Left lung (tissue), 10 donors: ENCODE data around the gene PSMA5. TPM values are rescaled to one million over a fixed set of nuclear protein-coding genes. Genes with fewer than 3 reads are reported as not detected.
"Not testable (repeated sequence)": the region's sequence is repeated elsewhere in the genome, so short reads cannot be mapped to it uniquely, and the experiment has no call there.

ENCODE experiments used
- ATAC-seq: fragments of 200-7000 bp; cut with Tn5 transposase; one replicate; pipeline ENCODE4 v1.9.1; 2020; ENCODE audit warnings: moderate library complexity
- DNase-seq, 4 donors: peaks; one replicate each; pipeline ENCODE4 v3.0.0-alpha.2; 2013 to 2020
- H3K27ac ChIP-seq, 2 donors: fragments of 200-600 bp; sonication (generic) in 1 of 2; one replicate each; pipeline versions ENCODE4 v1.5.0 to v1.8.0; 2020 to 2021
- H3K27me3 ChIP-seq, 2 donors: fragments of 200-600 bp; sonication (generic) in 1 of 2; one replicate each; pipeline versions ENCODE4 v1.5.0 to v1.8.0; 2020 to 2021
- H3K36me3 ChIP-seq, 2 donors: fragments of 200-600 bp; sonication (generic) in 1 of 2; one replicate each; pipeline versions ENCODE4 v1.5.0 to v1.8.0; 2020 to 2021
- H3K4me1 ChIP-seq, 2 donors: fragments of 200-600 bp; one replicate each; pipeline ENCODE4 v1.8.0; 2021
- H3K4me3 ChIP-seq, 2 donors: fragments of 200-600 bp; sonication (generic) in 1 of 2; one replicate each; pipeline versions ENCODE4 v1.5.0 to v1.8.0; 2020 to 2021; ENCODE audit warnings: mild to moderate bottlenecking in 1 of 2
- H3K9me3 ChIP-seq, 2 donors: fragments of 200-600 bp; sonication (generic) in 1 of 2; one replicate each; pipeline versions ENCODE4 v1.5.0 to v1.8.0; 2020 to 2021
- CTCF ChIP-seq, 2 donors: fragments of 200-600 bp; sonication (generic) in 1 of 2; IDR thresholded peaks; one replicate each; pipeline versions ENCODE4 v1.5.0 to v1.8.0; 2021; ENCODE audit warnings: antibody characterized with exemption in 2 of 2
- intact Hi-C, 2 donors: fragments of 100-400 bp; cut with DNase I; formaldehyde crosslinking; loops; one replicate each; pipeline versions ENCODE4 v1.11.2 to v1.14.2; 2022
- polyA plus RNA-seq, 6 donors: library from polyadenylated mRNA; unstranded; fragments of 120-200 nt; gene quantifications; one replicate each; pipeline ENCODE4 v1.2.1, GENCODE V29; 2013; ENCODE audit not compliant: insufficient read length in 6 of 6
- total RNA-seq, 2 donors: library from RNA; stranded (reverse); fragmentation: NEBNext Ultra II Directional; extraction: Animal tissue kit (Norgen Biotek cat#: 25700); gene quantifications; one replicate each; pipeline ENCODE4 v1.2.1, GENCODE V29; 2021
- donor health status: DM: no; HTN: yes; CAD: no.
- donor health status: DM: no; HTN: no; CAD: no.

Gene PSMA5
- total and polyA plus RNA-seq, 8 donors: 62.2 to 94.7 (median 88.3) TPM

GRCh38 chr1:109383087-109383779 is 43.0 kb downstream of the PSMA5 start:
- TF ChIP-seq CTCF (IDR thresholded peaks at IDR 0.05): no peak
- peak overlapping the region in 1 of 2 donors; percentile 28 for H3K27ac ChIP-seq
- DNase-seq: no peak
- no peak overlapping the region for H3K4me3 ChIP-seq
- intact Hi-C loops: no loop called here
- H3K27me3 ChIP-seq: no peaks in the 10 kb centered on the region
- H3K36me3 ChIP-seq: no peaks in the 10 kb centered on the region
- no peaks in the 10 kb centered on the region for H3K9me3 ChIP-seq
- H3K4me1 ChIP-seq: peaks cover 12 to 63% of the 10 kb centered on the region in 2 donors
- peak; percentile 84 for ATAC-seq

- DNase-seq (no peak), ATAC-seq (no peak)
- no peak for TF ChIP-seq CTCF (IDR thresholded peaks at IDR 0.05)
- intact Hi-C loops: no loop called here
- peaks cover 12 to 52% of the 10 kb centered on the region in 2 donors for H3K4me1 ChIP-seq
- H3K4me3 ChIP-seq: no peak overlapping the region
- no peaks in the 10 kb centered on the region for H3K9me3 ChIP-seq
- no peaks in the 10 kb centered on the region for H3K27me3 ChIP-seq
- H3K36me3 ChIP-seq: no peaks in the 10 kb centered on the region
- H3K27ac ChIP-seq: no peak overlapping the region
Measured at GRCh38 chr1:109381573-109381972, 44.7 kb downstream of the PSMA5 start.

- no peak for ATAC-seq
- Histone ChIP-seq H3K9me3 (no peaks in the 10 kb centered on the region), H3K4me1 (peaks cover 7 to 36% of the 10 kb centered on the region in 2 donors), H3K27ac (no peak overlapping the region), H3K4me3 (no peak overlapping the region), H3K36me3 (no peaks in the 10 kb centered on the region), H3K27me3 (no peaks in the 10 kb centered on the region)
- intact Hi-C loops: no loop called here
- DNase-seq: no peak
- TF ChIP-seq CTCF (IDR thresholded peaks at IDR 0.05): no peak
Measured at GRCh38 chr1:109379907-109380306, 46.3 kb downstream of the PSMA5 start.

GRCh38 chr1:109379422-109379821 is 46.8 kb downstream of the PSMA5 start:
- H3K36me3 ChIP-seq: no peaks in the 10 kb centered on the region
- TF ChIP-seq CTCF (IDR thresholded peaks at IDR 0.05): no peak
- intact Hi-C loops: no loop called here
- ATAC-seq (no peak), DNase-seq (no peak)
- H3K4me1 ChIP-seq: peaks cover 7 to 31% of the 10 kb centered on the region in 2 donors
- no peak overlapping the region for H3K27ac ChIP-seq
- H3K27me3 ChIP-seq: no peaks in the 10 kb centered on the region
- H3K4me3 ChIP-seq: no peak overlapping the region
- no peaks in the 10 kb centered on the region for H3K9me3 ChIP-seq

GRCh38 chr1:109377698-109378097 is 48.5 kb downstream of the PSMA5 start:
- Histone ChIP-seq H3K9me3 (no peaks in the 10 kb centered on the region), H3K27ac (no peak overlapping the region), H3K36me3 (no peaks in the 10 kb centered on the region), H3K4me1 (peaks cover 0 to 27% of the 10 kb centered on the region in 2 donors), H3K4me3 (no peak overlapping the region), H3K27me3 (no peaks in the 10 kb centered on the region)
- intact Hi-C loops: no loop called here
- DNase-seq: no peak
- ATAC-seq: no peak
- no peak for TF ChIP-seq CTCF (IDR thresholded peaks at IDR 0.05)

GRCh38 chr1:109373696-109374095 is 52.6 kb downstream of the PSMA5 start:
- H3K4me3 ChIP-seq, H3K9me3 ChIP-seq, H3K27me3 ChIP-seq, intact Hi-C loops, H3K36me3 ChIP-seq, ATAC-seq, DNase-seq, H3K27ac ChIP-seq: not testable (repeated sequence)
- peaks cover 22 to 52% of the 10 kb centered on the region in 2 donors for H3K4me1 ChIP-seq
